ENCODE measurements around the gene SLC19A1.

SLC19A1 gene

DNA sequence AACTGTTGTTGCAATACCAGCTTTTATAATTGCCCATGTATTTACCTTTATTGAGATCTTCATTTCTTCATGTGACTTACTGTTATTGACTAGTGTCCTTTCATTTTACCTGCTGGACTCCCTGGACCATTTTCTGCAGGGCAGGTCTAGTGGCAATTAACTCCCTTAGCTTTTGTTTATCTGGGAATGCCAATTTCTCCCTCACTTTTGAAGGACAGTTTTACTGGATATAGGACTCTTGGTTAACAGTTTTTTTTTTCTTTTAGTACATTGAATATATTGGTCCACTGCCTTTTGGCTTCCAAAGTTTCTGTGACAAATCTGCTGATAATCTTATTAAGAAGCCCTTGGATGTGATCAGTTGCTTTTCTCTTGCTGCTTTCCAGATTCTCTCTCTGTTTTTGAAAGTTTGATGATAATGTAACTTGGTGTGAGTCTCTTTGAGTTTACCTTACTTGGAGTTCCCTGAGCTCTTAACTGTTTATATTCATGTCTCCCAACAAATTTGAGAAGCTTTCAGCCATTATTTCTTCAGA lies 80.4 kb downstream of the SLC19A1 start:
- TF ChIP-seq YY1 (IDR thresholded peaks at IDR 0.05; ENCODE audit: low read depth) (no peak), TAF1 (IDR thresholded peaks at IDR 0.05; ENCODE audit: low read depth) (no peak)

DNA sequence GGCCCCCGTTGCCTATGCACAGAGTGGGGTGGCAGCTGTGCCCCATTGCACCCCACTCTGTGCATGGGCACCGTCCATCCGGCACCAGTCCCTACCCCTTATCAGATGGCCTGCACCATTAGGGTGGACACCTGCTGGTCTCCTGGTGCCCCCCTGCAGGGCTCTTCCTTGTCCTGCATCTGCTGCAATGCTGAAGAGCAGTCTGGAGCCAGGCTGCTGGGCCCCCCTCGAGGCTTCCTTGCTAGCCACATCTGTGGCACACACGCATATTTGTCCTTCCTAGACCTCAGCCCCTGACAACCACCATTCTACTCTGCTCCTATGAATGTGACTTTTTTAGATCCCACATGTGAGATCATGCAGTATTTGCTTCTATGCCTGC lies 80.9 kb downstream of the SLC19A1 start:
- TF ChIP-seq NFIC (IDR thresholded peaks at IDR 0.05) (no peak), CREB1 (IDR thresholded peaks at IDR 0.05; ENCODE audit: low read depth) (no peak), RAD21 (IDR thresholded peaks at IDR 0.05; ENCODE audit: low read depth) (no peak), YY1 (IDR thresholded peaks at IDR 0.05; ENCODE audit: low read depth) (no peak), TCF12 (IDR thresholded peaks at IDR 0.05; ENCODE audit: low read depth) (no peak), CEBPB (IDR thresholded peaks at IDR 0.05) (no peak)
- TF ChIP-seq, protein P1, sequence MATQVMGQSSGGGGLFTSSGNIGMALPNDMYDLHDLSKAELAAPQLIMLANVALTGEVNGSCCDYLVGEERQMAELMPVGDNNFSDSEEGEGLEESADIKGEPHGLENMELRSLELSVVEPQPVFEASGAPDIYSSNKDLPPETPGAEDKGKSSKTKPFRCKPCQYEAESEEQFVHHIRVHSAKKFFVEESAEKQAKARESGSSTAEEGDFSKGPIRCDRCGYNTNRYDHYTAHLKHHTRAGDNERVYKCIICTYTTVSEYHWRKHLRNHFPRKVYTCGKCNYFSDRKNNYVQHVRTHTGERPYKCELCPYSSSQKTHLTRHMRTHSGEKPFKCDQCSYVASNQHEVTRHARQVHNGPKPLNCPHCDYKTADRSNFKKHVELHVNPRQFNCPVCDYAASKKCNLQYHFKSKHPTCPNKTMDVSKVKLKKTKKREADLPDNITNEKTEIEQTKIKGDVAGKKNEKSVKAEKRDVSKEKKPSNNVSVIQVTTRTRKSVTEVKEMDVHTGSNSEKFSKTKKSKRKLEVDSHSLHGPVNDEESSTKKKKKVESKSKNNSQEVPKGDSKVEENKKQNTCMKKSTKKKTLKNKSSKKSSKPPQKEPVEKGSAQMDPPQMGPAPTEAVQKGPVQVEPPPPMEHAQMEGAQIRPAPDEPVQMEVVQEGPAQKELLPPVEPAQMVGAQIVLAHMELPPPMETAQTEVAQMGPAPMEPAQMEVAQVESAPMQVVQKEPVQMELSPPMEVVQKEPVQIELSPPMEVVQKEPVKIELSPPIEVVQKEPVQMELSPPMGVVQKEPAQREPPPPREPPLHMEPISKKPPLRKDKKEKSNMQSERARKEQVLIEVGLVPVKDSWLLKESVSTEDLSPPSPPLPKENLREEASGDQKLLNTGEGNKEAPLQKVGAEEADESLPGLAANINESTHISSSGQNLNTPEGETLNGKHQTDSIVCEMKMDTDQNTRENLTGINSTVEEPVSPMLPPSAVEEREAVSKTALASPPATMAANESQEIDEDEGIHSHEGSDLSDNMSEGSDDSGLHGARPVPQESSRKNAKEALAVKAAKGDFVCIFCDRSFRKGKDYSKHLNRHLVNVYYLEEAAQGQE (IDR thresholded peaks at IDR 0.05; ENCODE audit: low read depth), result no peak
- TF ChIP-seq, protein P2, sequence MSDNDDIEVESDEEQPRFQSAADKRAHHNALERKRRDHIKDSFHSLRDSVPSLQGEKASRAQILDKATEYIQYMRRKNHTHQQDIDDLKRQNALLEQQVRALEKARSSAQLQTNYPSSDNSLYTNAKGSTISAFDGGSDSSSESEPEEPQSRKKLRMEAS (IDR thresholded peaks at IDR 0.05), result no peak

DNA sequence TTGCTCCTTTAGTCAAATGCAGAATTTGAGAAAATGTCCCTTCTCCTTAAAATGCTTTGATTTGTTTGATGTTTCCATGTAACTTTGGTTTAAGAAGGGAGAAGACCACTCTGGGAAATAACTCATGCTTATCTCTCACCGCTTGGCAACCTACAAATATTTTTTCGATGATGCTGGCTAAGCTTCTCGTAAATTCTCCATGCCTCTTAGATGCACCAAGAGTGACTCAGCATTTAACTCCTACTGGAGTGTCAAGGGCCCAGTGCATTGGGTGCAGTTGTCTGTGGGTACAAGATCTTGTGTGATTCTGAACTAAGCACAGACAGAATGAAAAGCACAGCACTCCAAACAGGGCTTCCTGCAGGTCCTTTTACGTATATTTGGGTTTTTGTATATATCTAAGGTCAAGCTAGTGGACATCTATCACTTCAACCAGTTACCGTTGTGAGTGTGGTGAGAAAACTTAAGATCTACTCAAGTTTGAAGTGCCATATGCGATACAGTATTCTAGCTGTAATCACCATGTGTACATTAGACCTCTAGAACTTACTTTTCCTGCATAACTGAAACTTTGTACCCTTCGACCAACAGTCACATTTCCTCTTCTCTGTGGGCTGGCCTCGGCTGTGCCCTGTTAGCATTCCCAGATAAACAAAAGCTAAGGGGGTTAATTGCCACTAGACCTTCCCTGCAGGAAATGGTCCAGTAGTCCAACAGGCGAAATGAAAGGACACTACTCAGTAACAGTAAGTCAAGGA lies 81.5 kb downstream of the SLC19A1 start:
- TF ChIP-seq, protein P3, sequence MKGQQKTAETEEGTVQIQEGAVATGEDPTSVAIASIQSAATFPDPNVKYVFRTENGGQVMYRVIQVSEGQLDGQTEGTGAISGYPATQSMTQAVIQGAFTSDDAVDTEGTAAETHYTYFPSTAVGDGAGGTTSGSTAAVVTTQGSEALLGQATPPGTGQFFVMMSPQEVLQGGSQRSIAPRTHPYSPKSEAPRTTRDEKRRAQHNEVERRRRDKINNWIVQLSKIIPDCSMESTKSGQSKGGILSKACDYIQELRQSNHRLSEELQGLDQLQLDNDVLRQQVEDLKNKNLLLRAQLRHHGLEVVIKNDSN (IDR thresholded peaks at IDR 0.05), result no peak
- TF ChIP-seq YY1 (IDR thresholded peaks at IDR 0.05; ENCODE audit: low read depth), result no peak
- TF ChIP-seq, protein P1 (IDR thresholded peaks at IDR 0.05; ENCODE audit: low read depth), result no peak
- no peak for TF ChIP-seq EGR1 (IDR thresholded peaks at IDR 0.05)
- no peak for TF ChIP-seq TEAD4 (IDR thresholded peaks at IDR 0.05)
- no peak for TF ChIP-seq EP300 (IDR thresholded peaks at IDR 0.05; ENCODE audit: borderline replicate concordance)
- no peak for TF ChIP-seq TAF1 (IDR thresholded peaks at IDR 0.05; ENCODE audit: low read depth)
- TF ChIP-seq, protein P2 (IDR thresholded peaks at IDR 0.05), result no peak

DNA sequence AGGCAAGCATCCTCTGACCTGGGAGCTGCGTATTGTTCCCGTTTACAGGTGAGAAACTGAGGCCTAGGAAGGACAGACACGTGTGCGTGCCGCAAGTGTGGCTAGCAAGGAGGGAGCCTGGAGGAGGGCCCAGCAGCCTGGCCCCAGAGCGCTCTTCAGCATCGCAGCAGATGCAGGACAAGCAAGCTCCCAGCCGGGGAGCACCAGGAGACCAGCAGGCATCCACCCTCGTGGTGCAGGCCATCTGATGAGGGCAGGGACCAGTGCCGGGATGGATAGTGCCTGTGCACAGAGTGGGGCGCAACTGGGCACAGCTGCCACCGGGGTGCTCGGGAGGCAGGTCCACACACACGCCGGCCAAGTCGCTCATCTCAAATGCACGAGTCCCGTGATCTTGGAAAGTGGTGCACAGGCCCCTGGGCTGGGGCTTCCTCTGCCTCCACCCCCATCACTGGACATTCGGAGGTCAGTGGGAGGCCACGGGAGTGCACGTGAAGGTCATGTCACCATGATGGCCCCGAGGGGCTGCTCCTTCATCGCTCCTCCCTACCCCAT lies 82.2 kb downstream of the SLC19A1 start:
- TF ChIP-seq CREB1 (IDR thresholded peaks at IDR 0.05; ENCODE audit: low read depth) (no peak), NFIC (IDR thresholded peaks at IDR 0.05) (no peak), TAF1 (IDR thresholded peaks at IDR 0.05; ENCODE audit: low read depth) (no peak), RAD21 (IDR thresholded peaks at IDR 0.05; ENCODE audit: low read depth) (no peak), ZBTB7A (IDR thresholded peaks at IDR 0.05; ENCODE audit: low read depth) (no peak)
- TF ChIP-seq, protein P1 (IDR thresholded peaks at IDR 0.05; ENCODE audit: low read depth), result no peak
- TF ChIP-seq, protein P2 (IDR thresholded peaks at IDR 0.05), result no peak

Data from Ishikawa (cell line).